Stimulated activated CD8-positive, alpha-beta memory T cell treated with anti-CD3 and anti-CD28 coated beads, Interleukin-12 subunit alpha, Interleukin-12 subunit beta, amount 100 ng/mL, for 1 hour (primary cell): Measurements from ENCODE around the gene HES4.
"Not testable (repeated sequence)": the region's sequence is repeated elsewhere in the genome, so short reads cannot be mapped to it uniquely, and the experiment has no call there.

ENCODE experiments used
- DNase-seq: peaks from one replicate; pipeline ENCODE4 v3.0.0-alpha.2; 2020; ENCODE audit warnings: low read depth

HES4 gene

DNA sequence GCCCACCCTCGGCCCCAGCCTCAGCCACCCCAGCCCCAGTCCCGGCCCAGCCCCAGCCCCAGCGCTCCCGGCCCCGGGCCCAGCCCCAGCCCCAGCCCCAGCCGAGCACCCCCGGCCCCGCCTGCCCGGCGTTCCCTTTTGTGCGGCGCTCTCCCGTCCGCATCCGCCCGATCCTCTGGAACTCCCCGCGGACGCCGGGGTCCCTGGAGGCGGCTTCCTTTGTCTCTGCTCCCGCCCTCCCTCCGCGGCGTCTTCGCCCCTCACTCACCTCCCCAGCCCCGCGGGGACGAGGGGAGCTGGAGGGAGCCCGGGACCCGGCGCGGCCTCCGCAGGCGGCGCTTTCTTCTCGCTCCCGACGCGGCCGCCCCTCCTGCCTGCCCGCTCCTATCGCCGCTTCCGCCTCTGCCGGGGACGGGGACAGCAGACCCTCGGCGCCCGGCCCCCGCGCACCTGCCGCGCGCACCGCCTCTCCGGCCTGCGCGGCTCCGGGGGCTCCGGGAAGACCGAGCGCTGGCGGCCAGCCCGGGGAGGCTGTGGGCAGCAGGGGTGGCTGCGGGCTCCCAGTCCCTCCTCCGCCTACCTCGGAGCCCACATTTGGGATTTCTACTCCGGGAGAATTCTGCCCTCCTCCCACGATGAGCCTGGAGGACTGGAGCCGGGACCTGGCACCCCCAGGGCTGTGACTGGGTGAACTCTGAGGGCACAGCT lies 34.0 kb upstream of the HES4 start:
- DNase-seq, result no peak

GRCh38 chr1:1033009-1033587 lies 33.2 kb upstream of the HES4 start:
- peak; percentile 71 for DNase-seq

GRCh38 chr1:1032424-1032823 lies 32.5 kb upstream of the HES4 start:
- DNase-seq, result no peak

- no peak for DNase-seq
Measured at GRCh38 chr1:1031659-1032235, 31.9 kb upstream of the HES4 start.

DNA sequence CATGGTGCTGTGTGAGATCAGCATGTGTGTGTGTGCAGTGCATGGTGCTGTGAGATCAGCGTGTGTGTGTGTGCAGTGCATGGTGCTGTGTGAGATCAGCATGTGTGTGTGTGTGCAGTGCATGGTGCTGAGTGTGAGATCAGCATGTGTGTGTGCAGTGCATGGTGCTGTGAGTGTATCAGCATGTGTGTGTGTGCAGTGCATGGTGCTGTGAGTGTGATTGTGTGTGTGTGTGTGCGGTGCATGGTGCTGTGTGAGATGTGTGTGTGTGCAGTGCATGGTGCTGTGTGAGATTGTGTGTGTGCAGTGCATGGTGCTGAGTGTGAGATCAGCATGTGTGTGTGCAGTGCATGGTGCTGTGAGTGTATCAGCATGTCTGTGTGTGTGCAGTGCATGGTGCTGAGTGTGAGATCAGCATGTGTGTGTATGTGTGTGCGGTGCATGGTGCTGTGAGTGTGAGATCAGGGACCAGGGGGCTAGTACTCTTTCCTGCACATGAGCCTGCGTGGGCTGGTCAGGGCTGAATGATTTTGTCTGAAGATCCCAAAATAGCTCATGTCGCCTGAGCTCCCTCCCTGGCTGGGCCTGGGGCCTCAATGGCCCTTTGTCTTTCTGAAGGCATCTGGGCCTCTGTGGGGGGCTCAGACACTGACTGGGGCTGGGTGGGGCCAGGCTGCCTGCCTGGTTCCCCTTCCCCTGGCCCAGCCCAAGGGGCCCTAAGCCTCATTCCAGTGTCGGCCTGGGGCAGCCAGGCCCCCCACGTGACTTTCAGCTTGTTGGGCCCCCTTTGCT lies 31.2 kb upstream of the HES4 start:
- not testable (repeated sequence) for DNase-seq

- no peak for DNase-seq
Measured at GRCh38 chr1:1027791-1028190, 27.9 kb upstream of the HES4 start.

GRCh38 chr1:1026599-1027413 lies 26.9 kb upstream of the HES4 start:
- DNase-seq, result no peak

DNA sequence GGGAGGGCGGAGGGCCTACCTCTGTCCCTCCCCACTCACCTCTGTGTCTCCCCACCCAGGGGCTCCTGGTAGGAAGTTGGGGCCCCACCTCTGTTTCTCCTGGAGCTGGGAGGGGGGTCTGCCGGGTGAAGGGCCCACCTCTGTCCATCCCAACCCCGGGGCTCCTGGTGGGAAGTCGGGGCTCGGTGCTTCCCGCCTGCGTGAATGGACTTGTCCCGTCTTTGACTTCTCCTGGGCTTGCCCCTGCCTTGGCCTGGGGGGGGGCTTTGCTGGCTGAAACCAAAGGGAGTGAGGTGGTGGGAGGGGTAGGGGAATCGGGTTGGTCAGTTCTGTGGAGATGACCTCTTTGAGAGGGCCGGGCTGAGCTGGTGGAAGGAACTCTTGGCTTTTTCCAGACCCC lies 25.8 kb upstream of the HES4 start:
- DNase-seq, result no peak

GRCh38 chr1:1024771-1025699 lies 25.1 kb upstream of the HES4 start:
- no peak for DNase-seq

GRCh38 chr1:1024149-1024770 lies 24.4 kb upstream of the HES4 start:
- no peak for DNase-seq

DNA sequence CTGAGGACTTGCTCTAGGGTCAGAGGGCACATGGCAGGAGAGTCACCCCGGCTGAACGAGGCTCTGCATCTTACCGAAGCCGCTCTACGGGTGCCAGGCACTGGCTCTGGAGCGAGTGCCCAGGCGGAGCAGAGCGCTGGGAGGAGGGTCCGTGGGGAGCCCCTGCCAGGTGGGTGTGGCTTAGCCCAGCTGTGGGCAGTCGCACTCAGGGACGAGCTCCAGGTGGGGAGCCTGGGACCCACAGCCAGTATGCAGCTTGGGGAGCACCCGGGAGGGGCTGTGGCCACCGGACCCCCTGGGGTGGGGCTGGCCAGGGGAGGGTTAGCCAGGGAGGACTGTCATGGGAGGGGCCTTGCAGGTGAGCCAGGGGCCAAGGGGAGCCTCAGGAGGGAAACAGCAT lies 23.8 kb upstream of the HES4 start:
- DNase-seq, result no peak

DNA sequence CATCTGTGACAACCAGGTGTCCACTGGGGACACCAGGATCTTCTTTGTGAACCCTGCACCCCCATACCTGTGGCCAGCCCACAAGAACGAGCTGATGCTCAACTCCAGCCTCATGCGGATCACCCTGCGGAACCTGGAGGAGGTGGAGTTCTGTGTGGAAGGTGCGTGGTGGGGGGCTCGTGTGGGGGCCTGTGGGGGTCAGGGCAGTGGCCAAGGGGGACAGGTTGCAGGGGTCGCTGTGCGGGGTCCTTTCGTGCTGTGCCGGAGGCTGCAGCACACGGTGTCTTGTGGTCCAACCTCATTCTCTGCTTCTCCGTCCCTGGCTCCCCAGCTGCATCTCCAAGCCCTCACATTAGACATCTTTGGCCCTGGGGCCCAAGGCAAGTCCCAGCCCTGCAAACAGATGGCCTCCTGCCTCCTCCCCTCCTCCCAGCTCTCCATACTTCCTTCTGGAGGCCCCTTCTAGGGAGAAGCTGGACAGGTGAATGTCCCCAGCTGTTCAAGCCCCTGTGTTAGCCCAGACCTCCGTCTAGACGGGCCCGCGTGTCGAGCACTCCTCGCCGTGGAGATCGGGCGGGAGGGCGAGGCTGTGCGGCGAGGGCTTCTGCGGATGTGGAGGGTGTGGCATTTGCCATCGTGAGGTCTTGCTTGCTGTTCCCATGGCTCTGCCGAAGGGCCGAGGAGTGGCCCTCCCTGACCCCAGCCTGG lies 22.6 kb upstream of the HES4 start:
- no peak for DNase-seq

DNA sequence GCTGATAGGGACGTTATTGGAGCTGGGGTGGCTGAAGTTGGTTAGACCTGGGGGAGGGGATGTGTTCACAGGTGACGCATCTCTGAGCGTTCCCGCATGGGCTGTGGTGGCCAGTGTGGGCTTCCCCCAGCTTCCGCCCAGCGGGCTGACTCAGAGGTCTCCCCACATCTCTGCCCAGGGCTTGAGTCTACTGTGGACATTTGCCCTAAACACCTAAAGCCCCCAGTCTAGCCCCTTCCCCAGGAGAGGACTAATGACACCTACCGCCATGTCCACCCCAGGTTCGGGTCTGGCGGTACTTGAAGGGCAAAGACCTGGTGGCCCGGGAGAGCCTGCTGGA lies 22.0 kb upstream of the HES4 start:
- DNase-seq, result no peak

DNA sequence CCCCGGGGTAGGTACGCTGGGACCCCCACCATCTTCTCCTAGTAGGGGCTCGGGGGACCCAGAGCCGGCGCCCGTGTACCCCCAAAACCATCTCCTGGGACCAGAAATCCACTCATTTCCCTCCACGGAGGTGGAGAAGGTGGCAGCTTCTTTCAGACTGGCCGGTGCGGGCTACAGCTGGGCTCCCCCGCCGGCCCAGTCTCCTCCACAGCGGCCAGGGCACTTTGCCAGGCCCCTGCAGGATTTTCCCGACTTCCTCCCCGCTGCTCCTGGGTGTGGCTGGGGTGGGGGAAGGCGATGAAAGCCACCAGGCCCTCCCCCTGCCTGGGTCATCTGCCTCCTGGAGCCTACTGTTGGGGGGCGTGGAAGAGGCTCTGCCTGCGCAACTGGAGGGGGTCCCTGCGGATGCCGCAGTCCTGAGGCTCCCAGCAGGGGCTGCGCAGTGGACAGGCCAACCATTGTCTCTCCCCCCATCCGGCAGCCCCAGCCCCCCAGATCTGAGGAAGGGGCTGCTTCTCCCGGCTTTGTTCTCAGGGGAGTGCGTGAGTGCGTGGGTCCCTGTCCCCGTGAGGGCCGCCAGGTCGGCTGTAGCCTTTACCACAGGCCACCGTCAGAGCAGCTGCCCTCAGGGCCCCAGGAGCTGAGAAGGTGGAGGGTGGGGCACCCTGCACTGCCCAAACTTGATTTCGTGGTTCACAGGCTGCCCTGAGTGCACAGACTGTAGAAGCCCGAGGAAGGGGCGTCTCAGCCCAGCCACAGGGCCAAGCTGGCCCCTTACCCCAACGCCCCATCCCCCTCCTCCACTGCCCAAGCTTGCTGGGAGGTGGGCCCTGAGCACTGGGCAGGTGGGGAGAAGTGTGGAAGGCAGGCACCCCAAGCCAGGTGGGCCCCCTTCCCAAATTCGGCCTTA lies 21.4 kb upstream of the HES4 start:
- no peak for DNase-seq

DNA sequence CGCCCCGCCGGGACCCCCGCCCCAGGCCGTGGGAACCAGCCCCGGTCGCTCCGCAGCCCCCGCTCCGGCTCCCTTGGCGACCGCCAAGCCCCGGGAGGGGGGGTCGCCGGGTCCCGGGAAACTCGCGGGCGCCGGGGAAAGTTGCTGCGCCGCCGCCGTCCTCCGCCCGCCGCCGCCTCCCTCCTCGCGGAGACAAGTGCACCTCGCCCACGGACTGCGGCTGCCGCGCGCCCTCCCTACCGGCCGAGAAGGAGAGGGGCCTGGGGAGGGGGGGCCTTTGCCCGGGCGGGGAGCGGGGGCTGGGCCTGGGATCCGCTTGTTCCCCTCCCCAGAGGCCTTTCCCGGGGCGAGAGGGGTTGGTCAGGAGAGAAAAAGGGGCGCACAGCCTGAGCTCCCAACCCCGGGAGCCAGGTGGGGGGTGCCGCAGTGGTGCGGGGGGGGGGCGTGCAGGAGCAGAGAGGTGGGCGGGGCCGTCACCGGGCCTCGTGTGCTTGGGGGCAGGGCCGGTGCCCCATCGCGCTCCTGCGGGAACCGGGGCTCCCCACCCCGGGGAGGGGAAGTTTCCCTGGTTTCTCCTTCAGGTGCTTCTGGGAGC lies 20.6 kb upstream of the HES4 start:
- no peak for DNase-seq

GRCh38 chr1:1020000-1020404 lies 20.1 kb upstream of the HES4 start, which contains the start of gene AGRN:
Gene AGRN (plus strand): TSS chr1:1020120. CDS start chr1:1020173, 53 bp downstream.
- no peak for DNase-seq

GRCh38 chr1:1019122-1019999 lies 19.5 kb upstream of the HES4 start:
- DNase-seq, result peak; percentile 62
